HG03097 (cell line): ENCODE data around the gene GSG1L2.
"Not testable (repeated sequence)": the region's sequence is repeated elsewhere in the genome, so short reads cannot be mapped to it uniquely, and the experiment has no call there.

ENCODE experiments used
- ATAC-seq: cut with Tn5 transposase; IDR thresholded peaks from one replicate; pipeline ENCODE4 v1.9.1; 2021; ENCODE audit not compliant: unreplicated experiment, low FRiP score

The GSG1L2 gene

DNA sequence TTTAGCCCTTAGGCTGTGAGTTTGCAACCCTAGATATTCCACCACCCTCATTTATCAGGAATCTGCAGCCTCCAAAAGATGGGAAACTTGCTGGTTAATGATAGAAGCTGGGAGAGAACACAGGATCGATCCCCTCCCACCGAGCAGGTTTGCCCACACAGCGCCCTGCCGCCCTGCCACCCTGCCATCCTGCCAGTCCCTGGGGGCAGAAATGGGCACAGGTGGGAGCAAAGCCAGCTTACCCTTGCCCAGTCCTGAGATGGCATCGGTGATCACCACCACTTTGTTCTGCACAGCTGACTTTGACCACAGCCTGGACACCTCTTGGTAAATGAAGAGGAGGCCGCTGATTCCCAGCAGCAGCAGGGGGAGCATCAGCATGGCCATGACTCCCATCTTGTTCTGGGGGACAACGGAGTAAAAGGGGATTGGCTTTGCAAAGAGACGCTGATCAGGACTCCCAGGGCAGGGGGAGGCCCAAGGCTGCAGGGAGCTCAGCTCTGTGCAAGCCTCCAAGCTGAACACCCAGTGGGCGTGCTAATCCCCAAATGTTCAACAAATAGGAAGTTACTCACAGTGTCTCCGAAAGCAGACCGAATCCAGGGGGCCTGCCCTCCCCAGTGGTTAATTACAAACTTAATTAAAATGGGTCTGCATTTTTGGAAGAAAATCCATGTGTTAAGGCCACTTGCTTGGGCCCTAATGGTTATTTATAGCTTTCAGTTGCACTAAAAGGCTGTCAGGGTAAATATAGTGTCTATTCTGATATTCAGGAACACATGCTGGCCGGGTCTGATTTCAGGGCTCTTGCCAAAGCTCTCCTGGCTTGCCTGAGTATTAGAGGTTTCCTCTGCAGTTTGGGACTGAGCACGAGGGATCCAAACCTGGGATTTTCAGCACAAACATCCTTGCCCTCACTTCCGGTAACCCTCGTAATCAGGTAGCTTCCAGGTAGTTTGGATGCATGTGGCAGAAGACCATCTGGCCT, 30.7 kb downstream of the GSG1L2 start, which contains the start of gene DHRS7C:
Gene DHRS7C, minus strand, starts transcription at position 704 of the 988 bp plus-strand sequence. Its CDS starts 308 bp downstream, at position 396.
- no peak for ATAC-seq

DNA sequence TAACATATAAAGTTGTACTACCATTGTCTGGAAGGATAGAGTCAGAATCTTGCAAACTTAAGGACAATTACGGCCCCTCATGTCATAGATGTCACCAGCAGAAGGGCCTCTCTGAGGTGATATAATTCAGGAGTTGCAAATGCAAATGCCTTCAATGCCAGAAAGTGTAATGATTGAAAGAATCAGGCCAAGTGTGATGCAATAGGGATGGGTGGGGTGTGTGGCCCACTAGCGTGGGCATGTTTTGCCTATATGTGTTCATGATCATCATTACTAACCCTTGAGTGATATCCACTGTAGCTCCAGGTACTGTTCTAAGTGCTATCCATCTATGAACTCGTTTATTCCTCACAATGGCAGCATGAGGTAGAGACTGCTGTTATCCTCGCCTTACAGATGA, 31.6 kb downstream of the GSG1L2 start:
- ATAC-seq = no peak

DNA sequence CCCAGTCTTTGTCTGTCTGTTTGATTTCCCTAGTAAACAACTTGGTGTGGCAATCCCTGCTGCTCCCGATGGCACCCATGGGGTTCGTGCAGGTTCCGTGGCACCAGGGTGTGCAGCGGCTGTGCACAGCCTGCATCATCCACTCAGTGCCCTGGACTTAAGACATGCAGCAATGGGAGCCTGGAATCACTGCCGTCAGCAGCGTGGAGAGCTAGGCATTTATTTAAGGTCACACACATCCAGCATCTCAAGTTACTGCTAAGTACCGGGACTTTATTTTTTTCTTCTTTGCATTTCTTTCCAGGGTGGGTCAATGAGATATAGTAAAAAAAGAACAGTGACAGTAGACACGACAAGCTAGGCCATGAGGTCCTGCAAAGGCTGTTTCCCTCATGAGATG, 33.3 kb downstream of the GSG1L2 start:
- ATAC-seq = no peak

- no peak for ATAC-seq
These were observed 37.3 kb downstream of the GSG1L2 start for GRCh38 chr17:9784544-9784943.

DNA sequence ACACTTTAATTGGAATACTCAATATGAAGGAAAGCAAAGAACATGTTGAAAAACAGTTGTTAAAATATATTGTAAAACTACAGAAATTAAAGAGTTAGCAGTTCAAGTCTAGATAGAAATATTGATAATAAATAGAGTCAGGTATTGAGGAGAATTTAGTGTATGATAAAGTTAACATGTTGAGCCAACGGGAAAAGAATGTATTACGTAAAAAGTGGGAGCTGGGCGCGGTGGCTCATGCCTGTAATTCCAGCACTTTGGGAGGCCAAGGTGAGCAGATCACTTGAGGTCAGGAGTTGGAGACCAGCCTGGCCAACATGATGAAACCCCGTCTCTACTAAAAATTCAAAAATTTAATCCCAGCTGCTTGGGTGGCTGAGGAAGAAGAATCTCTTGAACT, 38.4 kb downstream of the GSG1L2 start:
- not testable (repeated sequence) for ATAC-seq

DNA sequence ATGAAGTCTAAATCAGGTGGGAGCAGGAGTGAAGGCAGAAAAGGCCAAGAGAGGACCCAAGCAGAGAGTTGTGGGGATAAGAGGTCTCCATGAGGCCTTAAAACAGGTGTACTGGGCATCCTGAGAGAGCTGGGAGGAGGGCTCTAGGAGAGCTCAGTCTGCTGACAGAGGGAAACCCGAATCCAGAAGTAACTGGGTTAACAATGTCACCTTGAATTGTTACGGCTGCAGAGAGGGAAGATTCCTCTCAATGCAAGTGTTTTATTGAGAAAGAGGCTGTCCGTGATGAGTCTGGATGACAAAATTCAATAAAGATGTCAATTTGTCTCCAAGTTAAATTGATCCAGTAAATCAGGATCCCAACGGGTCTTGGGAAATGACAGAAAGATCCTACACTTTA, 38.8 kb downstream of the GSG1L2 start:
- ATAC-seq = no peak

- ATAC-seq = no peak
These were observed 41.3 kb downstream of the GSG1L2 start for GRCh38 chr17:9780552-9780951.

DNA sequence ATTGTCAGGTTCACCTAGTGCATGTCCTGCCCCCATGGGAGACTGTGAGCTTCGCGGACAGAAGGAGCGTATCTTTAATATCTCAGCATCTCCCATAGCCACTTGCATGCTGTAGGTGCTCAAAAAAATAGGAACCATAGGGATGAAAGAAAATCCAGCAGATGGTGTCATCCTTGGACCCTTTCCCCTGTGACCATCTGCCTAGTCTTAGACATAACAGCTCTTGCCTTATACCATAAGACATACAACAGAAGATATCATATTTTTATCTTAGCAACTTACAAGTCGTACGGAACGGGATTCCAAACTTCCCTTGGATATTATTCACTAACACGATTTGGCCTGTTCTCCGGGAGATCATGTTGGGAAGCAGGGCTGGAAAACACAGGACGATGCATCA, 45.0 kb downstream of the GSG1L2 start:
- no peak for ATAC-seq

DNA sequence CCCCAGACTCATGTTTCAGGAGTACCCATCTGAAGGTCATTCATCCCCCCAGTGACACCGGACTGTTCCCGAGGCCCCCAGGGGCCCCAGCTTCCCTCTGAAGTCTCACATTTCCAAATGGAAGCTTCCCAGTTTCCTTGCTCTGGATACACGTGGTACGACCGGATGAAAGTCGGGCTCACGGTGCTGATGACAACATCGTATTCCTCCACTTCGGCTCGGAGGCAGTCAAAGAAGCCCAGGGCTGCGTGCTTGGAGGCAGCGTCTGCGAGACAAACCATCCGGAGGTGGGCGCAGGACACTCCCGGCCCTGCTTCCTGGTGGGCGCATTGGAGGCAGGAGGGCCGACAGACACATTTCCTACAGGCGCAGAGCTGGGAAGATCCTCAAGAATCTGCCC, 49.2 kb downstream of the GSG1L2 start:
- no peak for ATAC-seq

- ATAC-seq = no peak
These were observed 50.4 kb downstream of the GSG1L2 start for GRCh38 chr17:9771465-9771864.

DNA sequence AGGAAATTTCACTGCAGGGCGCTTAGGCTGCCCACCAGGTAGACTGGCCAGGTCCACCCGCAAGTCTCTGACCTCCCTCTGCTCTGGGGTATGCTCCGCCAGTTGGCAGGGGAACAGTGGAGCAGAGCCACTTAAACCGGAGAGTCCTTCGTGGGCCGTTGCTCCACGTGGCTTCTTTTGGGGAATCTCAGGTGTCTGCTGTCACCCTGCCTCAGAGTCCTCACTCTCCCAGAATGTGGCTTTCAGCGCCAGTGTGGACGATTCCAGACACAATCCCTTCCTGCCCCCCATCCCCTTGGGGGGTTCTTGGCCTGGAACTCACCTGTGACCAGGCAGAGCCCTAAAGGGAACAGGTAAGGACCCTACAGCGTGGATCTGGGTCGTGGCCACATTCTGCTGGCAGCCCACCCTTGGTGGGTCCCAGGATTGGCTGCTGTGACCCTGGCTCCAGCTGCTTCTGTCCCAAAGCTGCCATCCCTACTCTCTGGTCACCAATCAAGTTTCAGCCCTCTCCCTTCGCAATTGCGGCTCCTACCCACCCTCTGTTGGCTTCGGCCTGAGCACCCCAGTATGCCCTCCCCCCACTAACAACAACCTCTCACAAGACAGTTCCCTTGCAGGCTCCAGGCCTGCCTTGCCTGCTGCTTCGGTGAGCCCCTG, 52.7 kb downstream of the GSG1L2 start:
- no peak for ATAC-seq

DNA sequence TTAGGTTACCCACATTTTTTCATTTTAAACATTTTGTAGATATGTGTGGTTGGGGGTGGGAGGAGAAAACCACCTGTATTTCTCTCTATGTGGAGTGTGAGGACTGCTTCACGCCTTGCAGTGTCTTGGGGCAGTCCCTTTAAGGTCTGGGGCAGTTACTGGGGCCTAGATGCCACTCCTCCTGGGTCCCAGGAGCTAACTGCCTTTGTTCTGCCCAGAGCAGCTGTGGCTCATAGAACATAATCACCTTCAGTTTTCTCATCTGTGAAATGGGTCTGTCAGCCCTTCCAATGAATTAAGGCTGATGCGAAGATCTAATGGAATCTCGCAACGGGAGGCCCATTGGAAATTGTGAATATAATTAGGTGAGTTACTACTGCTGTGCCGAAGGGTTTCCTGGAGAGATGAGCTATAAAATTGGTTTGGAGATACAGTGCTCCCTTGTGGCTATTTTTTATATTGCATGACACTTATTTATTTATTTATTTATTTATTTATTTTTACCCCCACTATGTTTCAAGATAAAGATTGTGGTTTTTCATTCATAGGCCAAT, 53.4 kb downstream of the GSG1L2 start:
- no peak for ATAC-seq

GRCh38 chr17:9767432-9767991, 54.4 kb downstream of the GSG1L2 start:
- no peak for ATAC-seq

GRCh38 chr17:9766970-9767369, 54.9 kb downstream of the GSG1L2 start:
- ATAC-seq = no peak

DNA sequence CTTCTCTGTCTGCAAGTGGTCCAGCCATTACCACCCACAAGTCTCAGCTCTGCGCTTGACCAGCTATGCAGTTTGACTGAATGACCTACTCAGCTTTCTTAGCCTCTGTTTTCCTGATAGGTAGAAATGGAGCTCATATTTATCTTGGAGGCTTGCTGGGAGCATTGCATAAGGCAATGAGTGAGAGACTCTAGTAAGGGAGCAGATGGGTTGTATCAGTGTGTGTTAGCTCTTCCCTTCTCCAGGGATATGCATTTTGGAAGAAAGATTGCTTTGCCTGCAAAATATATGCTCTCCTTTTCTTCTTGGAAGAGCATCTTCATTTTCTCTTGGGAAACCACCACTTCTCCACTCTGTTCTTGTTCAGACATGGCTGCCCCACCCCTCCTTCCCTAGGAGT, 56.6 kb downstream of the GSG1L2 start:
- ATAC-seq = no peak

- ATAC-seq = no peak
These were observed 58.2 kb downstream of the GSG1L2 start for GRCh38 chr17:9763643-9764042.

DNA sequence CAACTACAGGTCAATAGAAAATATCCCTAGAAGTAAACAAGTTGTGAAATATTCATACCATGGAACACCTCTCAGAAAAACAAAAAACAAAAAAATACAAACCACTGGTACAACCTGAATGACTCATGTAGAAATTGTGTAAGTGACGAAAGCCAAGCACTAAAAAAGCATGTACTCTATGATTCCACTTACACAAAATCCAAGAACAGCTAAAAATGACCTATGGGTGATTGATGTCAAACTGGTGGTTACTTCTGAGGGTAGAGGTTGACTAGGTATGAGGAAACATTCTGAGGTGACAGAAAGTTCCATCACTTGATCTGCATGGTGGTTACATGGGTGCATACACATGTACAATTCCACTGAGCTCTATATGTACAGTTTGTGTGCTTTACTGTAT, 61.6 kb downstream of the GSG1L2 start:
- no peak for ATAC-seq

DNA sequence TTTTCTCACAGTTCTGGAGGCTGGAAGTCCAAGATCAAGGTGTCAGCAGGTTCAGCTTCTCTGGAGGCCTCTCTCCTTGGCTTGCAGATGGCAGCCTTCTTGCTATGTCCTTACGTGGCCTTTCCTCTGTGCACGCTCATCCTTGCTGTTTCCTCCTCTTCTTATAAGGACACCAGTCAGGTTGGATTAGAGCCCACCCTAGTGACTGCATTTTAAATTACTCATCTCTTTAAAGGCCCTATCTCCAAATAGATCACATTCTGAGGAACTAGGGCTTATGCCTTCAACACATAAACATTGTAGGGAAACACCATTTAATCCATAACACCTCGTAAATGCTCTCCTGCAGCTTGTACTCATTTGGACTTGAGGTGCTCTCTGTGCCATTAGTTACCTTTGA, 66.8 kb downstream of the GSG1L2 start:
- no peak for ATAC-seq
